ENCODE results near the gene NOL4. TPM values are rescaled to one million over a fixed set of nuclear protein-coding genes. Genes with fewer than 3 reads are reported as not detected.

Gene NOL4
- total and polyA plus RNA-seq, 2 of the 8 experiments (the other 6 are each of a cell fraction or from before 2014, with no cell fraction given), result 0.18 to 2.6 TPM

DNA sequence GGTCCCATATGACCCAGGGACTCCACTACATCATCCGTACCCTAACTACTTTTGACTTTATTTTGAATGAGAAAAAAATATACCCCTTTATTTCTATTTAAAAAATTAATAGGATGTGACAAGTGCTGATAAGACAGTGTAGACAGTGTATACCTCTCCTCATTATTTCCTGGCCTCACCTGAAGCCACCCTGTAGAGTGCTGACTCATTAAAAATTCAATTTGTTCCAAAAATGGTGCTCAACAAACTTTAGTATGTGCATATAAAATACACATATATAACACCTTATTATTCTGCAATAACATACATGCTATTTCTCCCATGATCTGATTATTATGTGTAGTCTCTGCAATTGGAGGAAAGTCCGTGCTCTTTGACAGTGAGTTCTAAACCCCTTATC lies 20.8 kb downstream of the NOL4 start:
- no peak overlapping the region for H2AK5ac ChIP-seq (ENCODE audit: low read depth, low read length)
- TF ChIP-seq KDM1A (IDR thresholded peaks at IDR 0.05; ENCODE audit: borderline replicate concordance, low read length), result no peak
- TF ChIP-seq SIN3A (conservative IDR thresholded peaks at IDR 0.05 in 1 of 2, IDR thresholded peaks at IDR 0.05 in 1 of 2; ENCODE audit: low read depth in 1 of 2, low read length in 2 of 2), result no peak
- 0 out of 2 replicates have a peak, but pooled peaks have one; percentile 32 for TF ChIP-seq MAFK (IDR thresholded peaks at IDR 0.05; ENCODE audit: low read depth, low read length)
- no peak for TF ChIP-seq JUN (IDR thresholded peaks at IDR 0.05; ENCODE audit: low read depth, low read length)
- TF ChIP-seq YY1 (IDR thresholded peaks at IDR 0.05; ENCODE audit: low read depth, low read length), result no peak
- no peak for TF ChIP-seq HDAC6 (IDR thresholded peaks at IDR 0.05; ENCODE audit: low read depth, low read length)
- H3K27ac ChIP-seq (ENCODE audit: low read depth, low read length), result no peak overlapping the region
- H2AFZ ChIP-seq (ENCODE audit: low read length), result no peak overlapping the region
- no peak overlapping the region for H2BK5ac ChIP-seq (ENCODE audit: low read depth, low read length)
- H3K14ac ChIP-seq (ENCODE audit: insufficient read length), result no peak overlapping the region
- FAIRE-seq, result no peak
- H3K9me3 ChIP-seq (ENCODE audit: insufficient read depth in 2 of 2, low read depth in 1 of 2, low read length in 1 of 2), result no peaks in the 10 kb centered on the region
- ChIA-PET CTCF (ENCODE audit: partially characterized antibody) (interaction anchor here (2.1 kb wide), 1 partner anchor 81 kb away, joined by 5 read pairs; no protein-coding TSS in a partner anchor), POLR2A (ENCODE audit: partially characterized antibody) (no interaction called here)
- H3K27me3 ChIP-seq (replicated peaks in 1 of 4; ENCODE audit: control insufficient read depth in 3 of 4, extremely low read depth in 1 of 4, insufficient read depth in 3 of 4, low read length in 3 of 4), result no peaks in the 10 kb centered on the region
- no peaks in the 10 kb centered on the region for H3K79me2 ChIP-seq (ENCODE audit: control insufficient read depth in 1 of 2, insufficient read depth in 2 of 2, low read length in 2 of 2)
- no peak overlapping the region for H4K8ac ChIP-seq (ENCODE audit: extremely low read depth, insufficient read depth, low read length)
- no peak overlapping the region for H2BK15ac ChIP-seq (ENCODE audit: low read length)
- H3K79me1 ChIP-seq (ENCODE audit: low read depth, low read length), result no peaks in the 10 kb centered on the region
- no peak overlapping the region for H2BK20ac ChIP-seq (ENCODE audit: low read length)
- peaks cover 0 to 2% (median 0%) of the 10 kb centered on the region in 4 experiments; a peak in 1 of 7 replicates for H3K4me1 ChIP-seq (replicated peaks in 1 of 4; ENCODE audit: control insufficient read depth in 3 of 4, insufficient read depth in 4 of 4, low read length in 3 of 4)
- H4K20me1 ChIP-seq (replicated peaks in 1 of 2; ENCODE audit: control insufficient read depth in 1 of 2, insufficient read depth in 2 of 2, low read length in 2 of 2), result no peaks in the 10 kb centered on the region
- WGBS, 2 experiments (ENCODE audit: extremely low coverage in 1 of 2, insufficient coverage in 1 of 2, insufficient read length in 1 of 2, insufficient replicate concordance in 2 of 2, low coverage in 1 of 2, low lambda C conversion rate in 2 of 2, missing lambda C conversion rate in 1 of 2), result 75% methylated on average over 2 of the region's 2 CpGs; no CpG with 5 or more reads in 1 of the 2 experiments
- H3K23ac ChIP-seq (ENCODE audit: insufficient read length), result no peak overlapping the region
- no peak overlapping the region for H3K56ac ChIP-seq (replicated peaks; ENCODE audit: insufficient read length, low read depth, low read length)
- no peak overlapping the region for H2BK12ac ChIP-seq (ENCODE audit: low read depth, low read length)
- no peak overlapping the region for H3K4me3 ChIP-seq (ENCODE audit: extremely low read depth in 1 of 4, insufficient read depth in 2 of 4, low read depth in 3 of 4, low read length in 4 of 4)
- no peak overlapping the region for H3K4me2 ChIP-seq (ENCODE audit: insufficient read depth in 1 of 2, low read depth in 2 of 2, low read length in 2 of 2)
- H3K4ac ChIP-seq (replicated peaks; ENCODE audit: insufficient read length, low read depth, low read length), result no peak overlapping the region
- H3K23me2 ChIP-seq (ENCODE audit: low read depth, low read length), result no peaks in the 10 kb centered on the region; the same call in 1 of the 2 replicates
- no peaks in the 10 kb centered on the region for H3K36me3 ChIP-seq (ENCODE audit: control insufficient read depth in 2 of 4, insufficient read depth in 4 of 4, low read length in 3 of 4)
- H3K18ac ChIP-seq (ENCODE audit: extremely low read depth, low read length), result no peak overlapping the region
- no peak overlapping the region for H2BK120ac ChIP-seq (replicated peaks; ENCODE audit: low read depth, low read length)
- H4K5ac ChIP-seq (ENCODE audit: insufficient read length, low read depth, low read length), result no peak overlapping the region
- no peak overlapping the region for H3K9ac ChIP-seq (replicated peaks in 1 of 4; ENCODE audit: extremely low read depth in 1 of 4, low read depth in 3 of 4, low read length in 3 of 4)
- DNase-seq (ENCODE audit: low read depth in 1 of 2, low spot score in 2 of 2), result no peak
- H4K91ac ChIP-seq (replicated peaks; ENCODE audit: insufficient read length, low read length), result no peak overlapping the region
